ENCODE data around the gene SMOC2. TPM values are rescaled to one million over a fixed set of nuclear protein-coding genes. Genes with fewer than 3 reads are reported as not detected.
A peak's percentile ranks its signal among the peaks of the same experiment; 100 is the strongest.

The SMOC2 gene
- total RNA-seq, 5 donors from 2014 or later (not counting 1 experiment from before 2014, with no cell fraction given), result 0.06 to 0.20 (median 0.16) TPM; not detected in 2

DNA sequence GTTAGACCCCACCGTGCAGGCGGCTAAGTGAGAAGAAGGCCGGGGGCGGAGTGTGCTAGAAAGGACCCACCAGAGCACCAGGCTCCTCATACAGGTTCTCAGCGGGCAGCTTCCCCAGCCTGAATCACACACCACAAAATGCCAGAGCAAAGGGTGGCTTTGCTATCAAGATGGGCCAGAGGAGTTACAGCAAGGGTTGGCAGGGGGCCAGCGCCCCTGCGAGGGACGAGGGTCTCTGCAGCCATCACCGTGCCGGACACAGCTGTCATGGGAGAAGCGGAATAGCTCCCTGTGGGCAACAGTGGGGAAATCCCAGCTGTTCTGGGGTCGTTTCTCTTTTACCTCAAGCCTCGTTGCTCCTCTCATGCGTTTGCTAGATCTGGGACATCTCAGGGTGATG lies 206.3 kb downstream of the SMOC2 start:
- no peaks in the 10 kb centered on the region for H3K9me3 Mint-ChIP-seq
- DNase-seq (no peak), ATAC-seq (replicated peaks in 1 of 4) (no peak)
- no peaks in the 10 kb centered on the region for H3K9me3 ChIP-seq
- no peak overlapping the region for H3K4me3 Mint-ChIP-seq
- peaks cover 0 to 34% of the 10 kb centered on the region in 2 experiments for H3K27me3 ChIP-seq (replicated peaks in 1 of 2; ENCODE audit: control insufficient read depth in 2 of 2, extremely low read depth in 1 of 2, insufficient read depth in 2 of 2, low read length in 1 of 2)
- H3K4me3 ChIP-seq (ENCODE audit: control insufficient read depth in 1 of 2, extremely low read depth in 1 of 2, low read length in 1 of 2), result no peak overlapping the region
- peaks cover 3 to 12% of the 10 kb centered on the region in 2 donors for H3K27me3 Mint-ChIP-seq
- no peak overlapping the region for H3K27ac ChIP-seq (ENCODE audit: low read length)
- H3K4me1 Mint-ChIP-seq, result no peaks in the 10 kb centered on the region
- no peaks in the 10 kb centered on the region for H3K36me3 ChIP-seq (ENCODE audit: control insufficient read depth in 2 of 2, extremely low read depth in 1 of 2, insufficient read depth in 1 of 2, low read length in 1 of 2)
- WGBS (ENCODE audit: insufficient coverage), result 61% methylated on average over 9 of the region's 14 CpGs
- CTCF ChIA-PET, result no interaction called here
- H3K4me1 ChIP-seq (ENCODE audit: control insufficient read depth in 1 of 2, extremely low read depth in 1 of 2, insufficient read depth in 2 of 2, low read length in 2 of 2), result no peaks in the 10 kb centered on the region
- no peak overlapping the region for H3K27ac Mint-ChIP-seq
- H3K36me3 Mint-ChIP-seq, result no peaks in the 10 kb centered on the region
- POLR2A ChIA-PET, result no interaction called here

DNA sequence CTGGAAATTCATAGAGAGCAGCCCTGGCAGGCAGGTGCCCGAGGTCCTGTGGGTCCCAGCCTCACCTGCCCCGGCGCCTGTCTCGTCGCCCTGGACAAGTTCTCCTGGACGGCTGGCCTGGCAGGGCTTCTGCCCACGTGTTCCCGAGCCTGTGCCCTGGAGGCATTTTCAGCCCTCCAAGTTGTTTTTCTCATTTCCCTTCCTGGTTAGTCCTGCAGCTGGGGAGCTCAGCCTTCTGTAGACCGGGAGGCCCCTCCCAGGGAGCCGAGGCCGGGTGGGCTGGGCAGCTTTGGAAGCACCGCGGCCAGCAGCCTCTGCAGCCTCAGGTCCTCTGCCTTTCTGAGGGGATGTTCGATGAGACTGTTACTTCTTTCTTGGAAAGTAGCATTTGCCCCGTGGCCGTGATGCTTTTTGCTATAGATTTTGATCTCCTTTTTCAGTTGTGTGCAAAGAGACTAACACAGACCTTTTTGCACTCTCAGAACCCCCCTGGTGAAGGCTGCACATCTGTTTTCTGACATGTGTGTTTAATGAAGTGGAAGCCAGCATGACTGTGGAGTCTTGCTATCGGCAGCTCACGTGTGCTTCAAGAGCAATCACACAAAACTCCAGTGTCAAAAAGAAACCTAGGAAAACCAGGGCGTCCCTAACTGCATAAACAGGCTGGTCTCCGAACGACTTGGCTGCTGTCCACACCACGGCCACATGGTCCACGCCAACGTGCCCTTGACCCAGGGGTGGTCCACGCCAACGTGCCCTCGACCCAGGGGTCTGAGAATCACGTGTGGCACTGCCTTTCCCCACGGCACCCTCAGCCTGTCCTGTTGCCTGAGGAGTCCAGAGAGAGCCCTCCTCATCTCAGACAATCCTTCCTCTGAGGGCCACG lies 207.5 kb downstream of the SMOC2 start:
- Mint-ChIP-seq H3K4me3 (no peak overlapping the region), H3K4me1 (no peaks in the 10 kb centered on the region), H3K36me3 (no peaks in the 10 kb centered on the region), H3K27ac (no peak overlapping the region), H3K9me3 (no peaks in the 10 kb centered on the region), H3K27me3 (peaks cover 3 to 12% of the 10 kb centered on the region in 2 donors)
- Histone ChIP-seq H3K36me3 (ENCODE audit: control insufficient read depth in 2 of 2, extremely low read depth in 1 of 2, insufficient read depth in 1 of 2, low read length in 1 of 2) (no peaks in the 10 kb centered on the region), H3K4me1 (ENCODE audit: control insufficient read depth in 1 of 2, extremely low read depth in 1 of 2, insufficient read depth in 2 of 2, low read length in 2 of 2) (no peaks in the 10 kb centered on the region), H3K27ac (ENCODE audit: low read length) (no peak overlapping the region), H3K9me3 (no peaks in the 10 kb centered on the region), H3K4me3 (ENCODE audit: control insufficient read depth in 1 of 2, extremely low read depth in 1 of 2, low read length in 1 of 2) (no peak overlapping the region), H3K27me3 (replicated peaks in 1 of 2; ENCODE audit: control insufficient read depth in 2 of 2, extremely low read depth in 1 of 2, insufficient read depth in 2 of 2, low read length in 1 of 2) (peaks cover 0 to 34% of the 10 kb centered on the region in 2 experiments)
- WGBS (ENCODE audit: insufficient coverage), result 65% methylated on average over 27 of the region's 30 CpGs
- ATAC-seq (replicated peaks in 1 of 4), result no peak
- DNase-seq, result no peak
- ChIA-PET CTCF (interaction anchor here in 1 of 2 donors (0.5 kb wide), 1 partner anchor 701 kb away, joined by 4 read pairs; no protein-coding TSS in a partner anchor), POLR2A (no interaction called here)

DNA sequence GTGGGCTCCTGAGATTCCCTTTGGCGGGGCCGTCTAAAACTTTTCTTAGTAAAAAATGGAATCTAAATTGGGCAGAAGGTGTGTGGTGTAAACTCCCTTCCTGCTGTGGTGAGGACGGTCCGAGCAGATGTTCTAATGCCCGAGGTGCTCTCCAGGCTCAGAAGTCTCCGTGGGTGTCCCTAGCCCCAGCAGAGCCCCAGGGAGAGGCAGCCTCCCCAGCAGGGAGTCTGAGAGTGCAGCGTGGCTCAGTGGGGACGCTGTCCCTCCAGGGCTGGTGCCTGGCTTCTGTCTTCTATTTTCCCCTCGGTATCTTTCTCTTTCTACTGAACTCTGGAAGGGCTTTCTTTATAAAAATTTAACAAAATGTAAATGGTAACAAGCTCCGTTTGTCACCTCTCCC lies 208.2 kb downstream of the SMOC2 start:
- Mint-ChIP-seq H3K9me3 (no peaks in the 10 kb centered on the region), H3K4me3 (no peak overlapping the region), H3K36me3 (no peaks in the 10 kb centered on the region), H3K4me1 (no peaks in the 10 kb centered on the region), H3K27ac (no peak overlapping the region), H3K27me3 (peaks cover 3 to 12% of the 10 kb centered on the region in 2 donors)
- ChIA-PET POLR2A (no interaction called here), CTCF (no interaction called here)
- DNase-seq (no peak), ATAC-seq (replicated peaks in 1 of 4) (no peak)
- no peak overlapping the region for H3K4me3 ChIP-seq (ENCODE audit: control insufficient read depth in 1 of 2, extremely low read depth in 1 of 2, low read length in 1 of 2)
- H3K9me3 ChIP-seq, result no peaks in the 10 kb centered on the region
- peaks cover 0 to 34% of the 10 kb centered on the region in 2 experiments for H3K27me3 ChIP-seq (replicated peaks in 1 of 2; ENCODE audit: control insufficient read depth in 2 of 2, extremely low read depth in 1 of 2, insufficient read depth in 2 of 2, low read length in 1 of 2)
- no peak overlapping the region for H3K27ac ChIP-seq (ENCODE audit: low read length)
- H3K4me1 ChIP-seq (ENCODE audit: control insufficient read depth in 1 of 2, extremely low read depth in 1 of 2, insufficient read depth in 2 of 2, low read length in 2 of 2), result no peaks in the 10 kb centered on the region
- WGBS (ENCODE audit: insufficient coverage), result 46% methylated on average over 5 of the region's 10 CpGs
- H3K36me3 ChIP-seq (ENCODE audit: control insufficient read depth in 2 of 2, extremely low read depth in 1 of 2, insufficient read depth in 1 of 2, low read length in 1 of 2), result no peaks in the 10 kb centered on the region

DNA sequence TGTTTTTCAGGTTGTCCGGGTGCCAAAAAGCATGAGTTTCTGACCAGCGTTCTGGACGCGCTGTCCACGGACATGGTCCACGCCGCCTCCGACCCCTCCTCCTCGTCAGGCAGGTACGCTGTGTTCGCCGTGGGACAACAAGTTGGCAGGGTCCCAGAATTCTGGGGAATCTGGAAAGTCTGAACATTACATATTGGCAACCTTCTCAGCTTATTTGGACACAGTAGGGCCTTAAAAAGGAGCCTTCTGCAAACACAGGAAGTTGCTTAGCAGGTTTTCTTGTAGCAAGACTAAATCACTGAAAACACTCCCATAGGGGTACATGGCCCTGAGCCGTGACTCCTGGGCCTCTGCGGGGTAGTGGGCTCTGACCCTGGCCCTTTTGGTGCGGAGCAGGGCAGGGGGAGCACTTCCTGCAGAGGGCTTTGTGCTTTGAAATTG lies 209.7 kb downstream of the SMOC2 start:
- peaks cover 0 to 36% of the 10 kb centered on the region in 2 experiments for H3K27me3 ChIP-seq (replicated peaks in 1 of 2; ENCODE audit: control insufficient read depth in 2 of 2, extremely low read depth in 1 of 2, insufficient read depth in 2 of 2, low read length in 1 of 2)
- no peak overlapping the region for H3K27ac ChIP-seq (ENCODE audit: low read length)
- no peaks in the 10 kb centered on the region for H3K36me3 ChIP-seq (ENCODE audit: control insufficient read depth in 2 of 2, extremely low read depth in 1 of 2, insufficient read depth in 1 of 2, low read length in 1 of 2)
- Mint-ChIP-seq H3K36me3 (no peaks in the 10 kb centered on the region), H3K9me3 (no peaks in the 10 kb centered on the region), H3K4me3 (no peak overlapping the region), H3K27ac (no peak overlapping the region), H3K4me1 (no peaks in the 10 kb centered on the region), H3K27me3 (peaks cover 3 to 12% of the 10 kb centered on the region in 2 donors)
- no peaks in the 10 kb centered on the region for H3K9me3 ChIP-seq
- H3K4me1 ChIP-seq (ENCODE audit: control insufficient read depth in 1 of 2, extremely low read depth in 1 of 2, insufficient read depth in 2 of 2, low read length in 2 of 2), result no peaks in the 10 kb centered on the region
- H3K4me3 ChIP-seq (ENCODE audit: control insufficient read depth in 1 of 2, extremely low read depth in 1 of 2, low read length in 1 of 2), result no peak overlapping the region
- ATAC-seq (replicated peaks in 1 of 4) (no peak), DNase-seq (no peak)
- WGBS (ENCODE audit: insufficient coverage), result 84% methylated on average over 13 of the region's 15 CpGs
- POLR2A ChIA-PET, result no interaction called here
- CTCF ChIA-PET, result no interaction called here

DNA sequence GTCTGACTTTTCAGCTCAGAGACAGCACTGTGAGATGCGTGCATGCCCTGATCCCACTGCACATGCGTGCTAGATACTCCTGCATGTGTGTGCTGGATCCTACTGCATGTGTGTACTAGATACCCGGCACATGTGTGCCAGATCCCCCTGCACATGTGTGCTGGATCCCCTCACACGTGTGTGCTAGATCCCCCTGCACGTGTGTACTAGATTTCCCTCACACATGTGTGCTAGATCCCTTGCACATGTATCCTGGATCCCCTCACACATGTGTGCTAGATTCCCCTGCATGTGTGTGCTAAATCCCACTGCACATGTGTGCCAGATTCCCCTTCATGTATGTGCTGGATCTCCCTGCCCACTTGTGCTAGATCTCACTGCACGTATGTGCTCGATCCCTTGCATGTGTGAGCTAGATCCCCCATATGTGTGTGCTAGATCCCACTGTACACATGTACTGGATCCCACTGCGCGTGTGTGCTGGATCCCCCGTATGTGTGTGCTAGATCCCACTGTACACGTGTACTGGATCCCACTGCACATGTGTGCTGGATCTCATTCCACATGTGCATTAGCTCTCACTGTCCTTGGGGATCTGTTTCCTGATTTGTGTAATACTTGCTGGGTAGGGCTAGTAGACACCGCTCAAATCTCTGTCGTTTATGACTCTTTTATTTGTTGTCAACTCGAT lies 214.6 kb downstream of the SMOC2 start:
- POLR2A ChIA-PET, result no interaction called here
- H3K4me1 Mint-ChIP-seq, result no peaks in the 10 kb centered on the region
- Histone ChIP-seq H3K27me3 (replicated peaks in 1 of 2; ENCODE audit: control insufficient read depth in 2 of 2, extremely low read depth in 1 of 2, insufficient read depth in 2 of 2, low read length in 1 of 2) (peaks cover 0 to 15% of the 10 kb centered on the region in 2 experiments), H3K27ac (ENCODE audit: low read length) (no peak overlapping the region), H3K4me1 (ENCODE audit: control insufficient read depth in 1 of 2, extremely low read depth in 1 of 2, insufficient read depth in 2 of 2, low read length in 2 of 2) (no peaks in the 10 kb centered on the region), H3K4me3 (ENCODE audit: control insufficient read depth in 1 of 2, extremely low read depth in 1 of 2, low read length in 1 of 2) (no peak overlapping the region), H3K9me3 (no peaks in the 10 kb centered on the region), H3K36me3 (ENCODE audit: control insufficient read depth in 2 of 2, extremely low read depth in 1 of 2, insufficient read depth in 1 of 2, low read length in 1 of 2) (no peaks in the 10 kb centered on the region)
- no peak for ATAC-seq (replicated peaks in 1 of 4)
- peaks cover 0 to 7% of the 10 kb centered on the region in 2 donors for H3K27me3 Mint-ChIP-seq
- no peak overlapping the region for H3K27ac Mint-ChIP-seq
- CTCF ChIA-PET, result no interaction called here
- no peaks in the 10 kb centered on the region for H3K36me3 Mint-ChIP-seq
- no peak overlapping the region for H3K4me3 Mint-ChIP-seq
- H3K9me3 Mint-ChIP-seq, result peaks cover 0 to 17% (median 3%) of the 10 kb centered on the region in 3 donors
- no peak for DNase-seq
- WGBS (ENCODE audit: insufficient coverage), result 97% methylated on average over 11 of the region's 14 CpGs

DNA sequence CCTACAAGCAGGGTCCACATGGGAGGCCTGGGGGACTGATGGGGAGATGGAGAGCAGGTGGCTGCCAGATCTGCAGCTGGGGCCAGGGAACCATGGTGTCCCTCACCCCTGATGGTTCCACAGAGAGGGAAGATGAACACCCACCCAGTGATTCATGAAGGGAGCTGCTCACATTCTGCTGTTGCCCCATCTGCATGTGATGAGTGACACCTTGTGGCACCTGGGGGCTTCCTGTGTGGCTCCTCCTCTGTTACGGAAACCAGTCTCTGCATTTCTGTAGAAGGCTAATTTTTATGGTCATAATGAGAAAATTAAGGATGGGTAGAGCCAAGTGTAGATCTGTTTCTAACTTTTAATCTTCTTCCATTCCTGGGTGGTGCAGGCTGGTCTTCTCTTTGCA lies 217.1 kb downstream of the SMOC2 start:
- WGBS (ENCODE audit: insufficient coverage), result no CpG with 5 or more reads among the region's 1 CpG
- H3K4me1 ChIP-seq (ENCODE audit: control insufficient read depth in 1 of 2, extremely low read depth in 1 of 2, insufficient read depth in 2 of 2, low read length in 2 of 2), result no peaks in the 10 kb centered on the region
- H3K27me3 Mint-ChIP-seq, result peaks cover 0 to 10% of the 10 kb centered on the region in 2 donors
- DNase-seq (peak in 2 of 35 experiments; percentile 10 to 39), ATAC-seq (replicated peaks in 1 of 4) (peak in 1 of 4 experiments; percentile 64)
- H3K36me3 ChIP-seq (ENCODE audit: control insufficient read depth in 2 of 2, extremely low read depth in 1 of 2, insufficient read depth in 1 of 2, low read length in 1 of 2), result no peaks in the 10 kb centered on the region
- no peak overlapping the region for H3K27ac ChIP-seq (ENCODE audit: low read length)
- no peak overlapping the region for H3K27ac Mint-ChIP-seq
- H3K4me3 Mint-ChIP-seq, result no peak overlapping the region
- ChIA-PET POLR2A (no interaction called here), CTCF (no interaction called here)
- no peaks in the 10 kb centered on the region for H3K36me3 Mint-ChIP-seq
- peaks cover 0 to 20% of the 10 kb centered on the region in 2 experiments for H3K27me3 ChIP-seq (replicated peaks in 1 of 2; ENCODE audit: control insufficient read depth in 2 of 2, extremely low read depth in 1 of 2, insufficient read depth in 2 of 2, low read length in 1 of 2)
- H3K9me3 Mint-ChIP-seq, result peaks cover 0 to 17% (median 3%) of the 10 kb centered on the region in 3 donors
- no peak overlapping the region for H3K4me3 ChIP-seq (ENCODE audit: control insufficient read depth in 1 of 2, extremely low read depth in 1 of 2, low read length in 1 of 2)
- H3K4me1 Mint-ChIP-seq, result no peaks in the 10 kb centered on the region
- no peaks in the 10 kb centered on the region for H3K9me3 ChIP-seq

Data from T-cell (primary cell).